Measurements from ENCODE around the gene DLGAP1. TPM values are rescaled to one million over a fixed set of nuclear protein-coding genes. Genes with fewer than 3 reads are reported as not detected.

DLGAP1 gene
- total and polyA plus RNA-seq, 10 of the 15 experiments (the other 5 are each of a cell fraction or from before 2014, with no cell fraction given) = 0.23 to 27.6 (median 1.9) TPM

DNA sequence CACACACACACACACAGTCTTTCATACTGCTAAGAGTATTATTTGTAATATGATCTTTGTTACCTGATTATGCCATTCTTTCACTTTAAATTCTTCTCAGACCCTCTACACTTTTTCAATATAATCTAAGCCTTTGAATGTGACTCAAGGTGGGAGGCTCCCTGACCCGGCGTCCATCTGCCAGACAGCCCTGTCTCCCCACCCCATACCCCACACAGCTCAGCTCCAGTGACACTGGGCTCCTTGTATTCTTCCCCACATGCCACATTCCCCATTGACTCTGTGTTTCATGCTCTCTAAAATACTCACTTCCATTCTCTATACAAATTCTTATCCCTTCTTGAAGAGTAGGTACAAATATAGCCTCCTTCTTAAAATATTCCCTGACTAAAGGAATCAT, 563.0 kb downstream of the DLGAP1 start:
- H3K4me1 ChIP-seq (ENCODE audit: control insufficient read depth, insufficient read depth, low read length) = no peaks in the 10 kb centered on the region
- in situ Hi-C loops (cut with MboI) = no loop called here
- no peak overlapping the region for H3K4me3 ChIP-seq
- H3K27ac ChIP-seq (ENCODE audit: control insufficient read depth, insufficient read depth) = no peak overlapping the region
- CTCF ChIA-PET = interaction anchor here (1.0 to 1.4 kb wide), 2 partner anchors 33 to 121 kb away, joined by 3 to 4 read pairs; no protein-coding TSS in a partner anchor
- POLR2A ChIA-PET = interaction anchor here (0.7 kb wide), 1 partner anchor 110 kb away, joined by 5 read pairs; no protein-coding TSS in a partner anchor
- no peak overlapping the region for H3K4me2 ChIP-seq (ENCODE audit: control insufficient read depth, insufficient read depth)
- no peaks in the 10 kb centered on the region for H3K27me3 ChIP-seq (replicated peaks in 1 of 2; ENCODE audit: control insufficient read depth in 2 of 2, insufficient read depth in 2 of 2, low read length in 1 of 2)
- H3K36me3 ChIP-seq (ENCODE audit: control insufficient read depth in 2 of 2, insufficient read depth in 2 of 2, low read length in 1 of 2) = no peaks in the 10 kb centered on the region
- RAD21 ChIA-PET (ENCODE audit: unreplicated experiment) = no interaction called here
- SMC1A ChIA-PET (ENCODE audit: uncharacterized antibody, unreplicated experiment) = interaction anchor here (1.0 to 3.5 kb wide), 2 partner anchors 14 to 16 kb away, joined by 3 to 17 read pairs; no protein-coding TSS in a partner anchor
- H3K9ac ChIP-seq (ENCODE audit: control insufficient read depth, insufficient read depth, low read length) = no peak overlapping the region
- DNase-seq (ENCODE audit: low read depth, low spot score) (no peak), ATAC-seq (no peak), FAIRE-seq (no peak)
- intact Hi-C loops (cut with micrococcal nuclease; ENCODE audit: unreplicated experiment) = no loop called here
- no peaks in the 10 kb centered on the region for H4K20me1 ChIP-seq (ENCODE audit: control insufficient read depth, insufficient read depth)
- H2AFZ ChIP-seq (ENCODE audit: control insufficient read depth, low read depth, low read length) = no peak overlapping the region
- WGBS (ENCODE audit: insufficient coverage, insufficient replicate concordance, low lambda C conversion rate, missing lambda C conversion rate) = 47% methylated on average over 2 of the region's 2 CpGs
- no peaks in the 10 kb centered on the region for H3K9me3 ChIP-seq (replicated peaks; ENCODE audit: control insufficient read depth, insufficient read depth, low read length)
- no peaks in the 10 kb centered on the region for H3K79me2 ChIP-seq (ENCODE audit: control insufficient read depth, insufficient read depth, low read length)
- BruUV-seq (replicated peaks) = no TSS peak
- TF ChIP-seq, protein P1, sequence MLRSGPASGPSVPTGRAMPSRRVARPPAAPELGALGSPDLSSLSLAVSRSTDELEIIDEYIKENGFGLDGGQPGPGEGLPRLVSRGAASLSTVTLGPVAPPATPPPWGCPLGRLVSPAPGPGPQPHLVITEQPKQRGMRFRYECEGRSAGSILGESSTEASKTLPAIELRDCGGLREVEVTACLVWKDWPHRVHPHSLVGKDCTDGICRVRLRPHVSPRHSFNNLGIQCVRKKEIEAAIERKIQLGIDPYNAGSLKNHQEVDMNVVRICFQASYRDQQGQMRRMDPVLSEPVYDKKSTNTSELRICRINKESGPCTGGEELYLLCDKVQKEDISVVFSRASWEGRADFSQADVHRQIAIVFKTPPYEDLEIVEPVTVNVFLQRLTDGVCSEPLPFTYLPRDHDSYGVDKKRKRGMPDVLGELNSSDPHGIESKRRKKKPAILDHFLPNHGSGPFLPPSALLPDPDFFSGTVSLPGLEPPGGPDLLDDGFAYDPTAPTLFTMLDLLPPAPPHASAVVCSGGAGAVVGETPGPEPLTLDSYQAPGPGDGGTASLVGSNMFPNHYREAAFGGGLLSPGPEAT (IDR thresholded peaks at IDR 0.05; ENCODE audit: low read depth) = no peak
- TF ChIP-seq SP1 (IDR thresholded peaks at IDR 0.05; ENCODE audit: low read depth, low read length) = no peak
- no peak for TF ChIP-seq KLF5 (IDR thresholded peaks at IDR 0.05; ENCODE audit: partially characterized antibody)
- TF ChIP-seq NR2F1 (conservative IDR thresholded peaks at IDR 0.05) = no peak
- TF ChIP-seq MTA2 (IDR thresholded peaks at IDR 0.05; ENCODE audit: low read depth) = no peak
- TF ChIP-seq, protein P2, sequence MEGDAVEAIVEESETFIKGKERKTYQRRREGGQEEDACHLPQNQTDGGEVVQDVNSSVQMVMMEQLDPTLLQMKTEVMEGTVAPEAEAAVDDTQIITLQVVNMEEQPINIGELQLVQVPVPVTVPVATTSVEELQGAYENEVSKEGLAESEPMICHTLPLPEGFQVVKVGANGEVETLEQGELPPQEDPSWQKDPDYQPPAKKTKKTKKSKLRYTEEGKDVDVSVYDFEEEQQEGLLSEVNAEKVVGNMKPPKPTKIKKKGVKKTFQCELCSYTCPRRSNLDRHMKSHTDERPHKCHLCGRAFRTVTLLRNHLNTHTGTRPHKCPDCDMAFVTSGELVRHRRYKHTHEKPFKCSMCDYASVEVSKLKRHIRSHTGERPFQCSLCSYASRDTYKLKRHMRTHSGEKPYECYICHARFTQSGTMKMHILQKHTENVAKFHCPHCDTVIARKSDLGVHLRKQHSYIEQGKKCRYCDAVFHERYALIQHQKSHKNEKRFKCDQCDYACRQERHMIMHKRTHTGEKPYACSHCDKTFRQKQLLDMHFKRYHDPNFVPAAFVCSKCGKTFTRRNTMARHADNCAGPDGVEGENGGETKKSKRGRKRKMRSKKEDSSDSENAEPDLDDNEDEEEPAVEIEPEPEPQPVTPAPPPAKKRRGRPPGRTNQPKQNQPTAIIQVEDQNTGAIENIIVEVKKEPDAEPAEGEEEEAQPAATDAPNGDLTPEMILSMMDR (IDR thresholded peaks at IDR 0.05 in 2 of 3, conservative IDR thresholded peaks at IDR 0.05 in 1 of 3; ENCODE audit: control insufficient read depth in 2 of 3, extremely low read depth in 1 of 3, insufficient read depth in 1 of 3, low read depth in 3 of 3, low read length in 3 of 3) = no peak
- TF ChIP-seq, protein P3, sequence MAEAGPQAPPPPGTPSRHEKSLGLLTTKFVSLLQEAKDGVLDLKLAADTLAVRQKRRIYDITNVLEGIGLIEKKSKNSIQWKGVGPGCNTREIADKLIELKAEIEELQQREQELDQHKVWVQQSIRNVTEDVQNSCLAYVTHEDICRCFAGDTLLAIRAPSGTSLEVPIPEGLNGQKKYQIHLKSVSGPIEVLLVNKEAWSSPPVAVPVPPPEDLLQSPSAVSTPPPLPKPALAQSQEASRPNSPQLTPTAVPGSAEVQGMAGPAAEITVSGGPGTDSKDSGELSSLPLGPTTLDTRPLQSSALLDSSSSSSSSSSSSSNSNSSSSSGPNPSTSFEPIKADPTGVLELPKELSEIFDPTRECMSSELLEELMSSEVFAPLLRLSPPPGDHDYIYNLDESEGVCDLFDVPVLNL (IDR thresholded peaks at IDR 0.05; ENCODE audit: low read depth, low read length) = no peak
- TF ChIP-seq CREB1 (IDR thresholded peaks at IDR 0.05; ENCODE audit: low read depth) = no peak
- TF ChIP-seq, protein P4, sequence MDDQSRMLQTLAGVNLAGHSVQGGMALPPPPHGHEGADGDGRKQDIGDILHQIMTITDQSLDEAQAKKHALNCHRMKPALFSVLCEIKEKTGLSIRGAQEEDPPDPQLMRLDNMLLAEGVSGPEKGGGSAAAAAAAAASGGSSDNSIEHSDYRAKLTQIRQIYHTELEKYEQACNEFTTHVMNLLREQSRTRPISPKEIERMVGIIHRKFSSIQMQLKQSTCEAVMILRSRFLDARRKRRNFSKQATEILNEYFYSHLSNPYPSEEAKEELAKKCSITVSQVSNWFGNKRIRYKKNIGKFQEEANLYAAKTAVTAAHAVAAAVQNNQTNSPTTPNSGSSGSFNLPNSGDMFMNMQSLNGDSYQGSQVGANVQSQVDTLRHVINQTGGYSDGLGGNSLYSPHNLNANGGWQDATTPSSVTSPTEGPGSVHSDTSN (IDR thresholded peaks at IDR 0.05; ENCODE audit: insufficient replicate concordance, low read depth, low read length) = no peak
- no peak for TF ChIP-seq ZZZ3 (IDR thresholded peaks at IDR 0.05; ENCODE audit: control insufficient read depth, insufficient read length, low read depth)
- TF ChIP-seq IKZF1 (conservative IDR thresholded peaks at IDR 0.05) = no peak
- no peak for TF ChIP-seq SPI1 (IDR thresholded peaks at IDR 0.05; ENCODE audit: borderline replicate concordance, insufficient read depth, low read depth, low read length)
- TF ChIP-seq, protein P5, sequence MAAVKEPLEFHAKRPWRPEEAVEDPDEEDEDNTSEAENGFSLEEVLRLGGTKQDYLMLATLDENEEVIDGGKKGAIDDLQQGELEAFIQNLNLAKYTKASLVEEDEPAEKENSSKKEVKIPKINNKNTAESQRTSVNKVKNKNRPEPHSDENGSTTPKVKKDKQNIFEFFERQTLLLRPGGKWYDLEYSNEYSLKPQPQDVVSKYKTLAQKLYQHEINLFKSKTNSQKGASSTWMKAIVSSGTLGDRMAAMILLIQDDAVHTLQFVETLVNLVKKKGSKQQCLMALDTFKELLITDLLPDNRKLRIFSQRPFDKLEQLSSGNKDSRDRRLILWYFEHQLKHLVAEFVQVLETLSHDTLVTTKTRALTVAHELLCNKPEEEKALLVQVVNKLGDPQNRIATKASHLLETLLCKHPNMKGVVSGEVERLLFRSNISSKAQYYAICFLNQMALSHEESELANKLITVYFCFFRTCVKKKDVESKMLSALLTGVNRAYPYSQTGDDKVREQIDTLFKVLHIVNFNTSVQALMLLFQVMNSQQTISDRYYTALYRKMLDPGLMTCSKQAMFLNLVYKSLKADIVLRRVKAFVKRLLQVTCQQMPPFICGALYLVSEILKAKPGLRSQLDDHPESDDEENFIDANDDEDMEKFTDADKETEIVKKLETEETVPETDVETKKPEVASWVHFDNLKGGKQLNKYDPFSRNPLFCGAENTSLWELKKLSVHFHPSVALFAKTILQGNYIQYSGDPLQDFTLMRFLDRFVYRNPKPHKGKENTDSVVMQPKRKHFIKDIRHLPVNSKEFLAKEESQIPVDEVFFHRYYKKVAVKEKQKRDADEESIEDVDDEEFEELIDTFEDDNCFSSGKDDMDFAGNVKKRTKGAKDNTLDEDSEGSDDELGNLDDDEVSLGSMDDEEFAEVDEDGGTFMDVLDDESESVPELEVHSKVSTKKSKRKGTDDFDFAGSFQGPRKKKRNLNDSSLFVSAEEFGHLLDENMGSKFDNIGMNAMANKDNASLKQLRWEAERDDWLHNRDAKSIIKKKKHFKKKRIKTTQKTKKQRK (IDR thresholded peaks at IDR 0.05; ENCODE audit: low read depth, low read length) = no peak
- TF ChIP-seq RUNX3 (IDR thresholded peaks at IDR 0.05; ENCODE audit: low read length) = no peak
